BE2C (cell line): ENCODE results near the gene ITGB5.

Experiments used
- DNase-seq: peaks from one replicate; pipeline ENCODE4 v3.0.0-alpha.2; 2020
- H3K27me3 ChIP-seq: fragments of 250-450 bp; sonication (Bioruptor Pico); 2 replicates; pipeline ENCODE4 v1.5.1; 2020; ENCODE audit warnings: mild to moderate bottlenecking
- H3K36me3 ChIP-seq: fragments of 250-450 bp; sonication (Bioruptor Pico); 2 replicates; pipeline ENCODE4 v1.5.1; 2020; ENCODE audit warnings: mild to moderate bottlenecking
- H3K4me1 ChIP-seq: fragments of 250-450 bp; sonication (Bioruptor Pico); 2 replicates; pipeline ENCODE4 v1.5.1; 2020
- H3K4me3 ChIP-seq: 2 replicates; pipeline ENCODE4 v1.5.1; 2011; ENCODE audit warnings: low read depth, low read length
- H3K9me3 ChIP-seq: fragments of 250-450 bp; sonication (Bioruptor Pico); 2 replicates; pipeline ENCODE4 v1.5.1; 2020
- TF ChIP-seq, protein P1 (sequence below): IDR thresholded peaks from 2 replicates; pipeline ENCODE4 v1.5.1; 2012; ENCODE audit warnings: mild to moderate bottlenecking, low read depth, low read length

Gene ITGB5

DNA sequence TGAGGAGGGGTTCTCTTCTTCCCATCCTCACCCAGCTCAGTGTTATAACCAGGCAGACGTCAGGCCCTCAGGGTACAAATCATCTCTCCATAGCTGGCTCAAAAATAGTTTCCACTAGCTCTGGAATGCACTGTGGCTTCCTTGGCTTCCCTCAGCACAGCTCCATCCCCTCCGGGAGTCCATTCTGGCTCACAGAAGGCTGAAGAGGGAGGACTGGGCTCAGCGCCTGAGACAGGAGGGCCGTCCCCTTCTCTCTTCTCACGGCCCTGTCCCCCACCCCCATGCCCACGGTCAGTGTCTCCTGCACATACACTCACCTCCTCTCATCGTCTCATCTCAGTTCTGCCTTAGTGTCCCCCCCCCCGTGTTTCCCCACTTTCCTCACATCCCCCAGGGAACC is 106.8 kb downstream of the ITGB5 start:
- H3K36me3 ChIP-seq: peaks cover 5% of the 10 kb centered on the region; the same call in 1 of the 2 replicates
- TF ChIP-seq, protein P1, sequence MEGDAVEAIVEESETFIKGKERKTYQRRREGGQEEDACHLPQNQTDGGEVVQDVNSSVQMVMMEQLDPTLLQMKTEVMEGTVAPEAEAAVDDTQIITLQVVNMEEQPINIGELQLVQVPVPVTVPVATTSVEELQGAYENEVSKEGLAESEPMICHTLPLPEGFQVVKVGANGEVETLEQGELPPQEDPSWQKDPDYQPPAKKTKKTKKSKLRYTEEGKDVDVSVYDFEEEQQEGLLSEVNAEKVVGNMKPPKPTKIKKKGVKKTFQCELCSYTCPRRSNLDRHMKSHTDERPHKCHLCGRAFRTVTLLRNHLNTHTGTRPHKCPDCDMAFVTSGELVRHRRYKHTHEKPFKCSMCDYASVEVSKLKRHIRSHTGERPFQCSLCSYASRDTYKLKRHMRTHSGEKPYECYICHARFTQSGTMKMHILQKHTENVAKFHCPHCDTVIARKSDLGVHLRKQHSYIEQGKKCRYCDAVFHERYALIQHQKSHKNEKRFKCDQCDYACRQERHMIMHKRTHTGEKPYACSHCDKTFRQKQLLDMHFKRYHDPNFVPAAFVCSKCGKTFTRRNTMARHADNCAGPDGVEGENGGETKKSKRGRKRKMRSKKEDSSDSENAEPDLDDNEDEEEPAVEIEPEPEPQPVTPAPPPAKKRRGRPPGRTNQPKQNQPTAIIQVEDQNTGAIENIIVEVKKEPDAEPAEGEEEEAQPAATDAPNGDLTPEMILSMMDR: no peak
- DNase-seq: no peak
- H3K4me1 ChIP-seq: peaks cover 40% of the 10 kb centered on the region
- no peaks in the 10 kb centered on the region; the same call in 1 of the 2 replicates for H3K9me3 ChIP-seq
- no peak overlapping the region for H3K4me3 ChIP-seq
- no peaks in the 10 kb centered on the region for H3K27me3 ChIP-seq

DNA sequence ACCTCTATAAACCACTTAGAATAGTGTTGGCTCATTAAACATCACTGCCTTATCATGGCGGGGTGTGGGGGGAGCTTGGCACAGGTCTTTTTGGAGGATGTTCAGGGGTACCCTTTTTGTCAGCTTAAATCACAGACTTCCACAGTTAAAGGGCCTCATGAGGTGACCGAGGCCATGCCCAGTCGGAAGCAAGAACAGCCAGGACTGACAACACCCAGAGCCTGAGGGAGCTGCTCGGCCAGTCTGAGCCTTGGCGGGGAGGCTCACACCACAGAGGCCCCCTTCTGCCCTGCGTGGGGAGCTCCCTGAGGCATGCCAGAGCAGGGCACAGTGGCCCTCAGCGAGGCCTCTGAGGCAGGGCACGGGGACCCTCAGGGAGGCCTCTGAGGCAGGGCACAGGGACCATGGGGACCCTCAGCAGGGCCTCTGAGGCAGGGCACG is 107.4 kb downstream of the ITGB5 start:
- Histone ChIP-seq H3K27me3 (no peaks in the 10 kb centered on the region), H3K36me3 (peaks cover 2% of the 10 kb centered on the region; the same call in 1 of the 2 replicates), H3K4me1 (peaks cover 40% of the 10 kb centered on the region)

GRCh38 chr3:124779116-124779515 is 108.0 kb downstream of the ITGB5 start:
- TF ChIP-seq, protein P1: no peak
- 0 out of 2 replicates have a peak, but pooled peaks cover 4% of the 10 kb centered on the region for H3K36me3 ChIP-seq

More for the DNA sequence above, 107.4 kb downstream of the ITGB5 start:
- TF ChIP-seq, protein P1: no peak
- DNase-seq: no peak
- H3K4me3 ChIP-seq: no peak overlapping the region
- no peaks in the 10 kb centered on the region; the same call in 1 of the 2 replicates for H3K9me3 ChIP-seq

GRCh38 chr3:124777762-124778470 is 109.2 kb downstream of the ITGB5 start:
- TF ChIP-seq, protein P1: no peak
- Histone ChIP-seq H3K4me3 (no peak overlapping the region), H3K4me1 (peaks cover 43% of the 10 kb centered on the region), H3K27me3 (no peaks in the 10 kb centered on the region), H3K9me3 (no peaks in the 10 kb centered on the region), H3K36me3 (peaks cover 7% of the 10 kb centered on the region; the same call in 1 of the 2 replicates)
- no peak for DNase-seq

More at GRCh38 chr3:124779116-124779515, 108.0 kb downstream of the ITGB5 start:
- Histone ChIP-seq H3K27me3 (no peaks in the 10 kb centered on the region), H3K9me3 (no peaks in the 10 kb centered on the region; the same call in 1 of the 2 replicates), H3K4me1 (peaks cover 41% of the 10 kb centered on the region), H3K4me3 (no peak overlapping the region)
- no peak for DNase-seq

GRCh38 chr3:124776856-124777255 is 110.3 kb downstream of the ITGB5 start:
- Histone ChIP-seq H3K27me3 (no peaks in the 10 kb centered on the region), H3K4me3 (no peak overlapping the region), H3K9me3 (no peaks in the 10 kb centered on the region), H3K36me3 (peaks cover 7% of the 10 kb centered on the region; the same call in 1 of the 2 replicates), H3K4me1 (peaks cover 43% of the 10 kb centered on the region)
- no peak for DNase-seq
- TF ChIP-seq, protein P1: no peak

GRCh38 chr3:124775877-124776276 is 111.3 kb downstream of the ITGB5 start:
- Histone ChIP-seq H3K4me3 (no peak overlapping the region), H3K27me3 (no peaks in the 10 kb centered on the region), H3K9me3 (no peaks in the 10 kb centered on the region), H3K36me3 (peaks cover 7% of the 10 kb centered on the region; the same call in 1 of the 2 replicates), H3K4me1 (peaks cover 41% of the 10 kb centered on the region)
- no peak for DNase-seq
- TF ChIP-seq, protein P1: no peak
